ENCODE measurements around the gene CENPT. TPM values are rescaled to one million over a fixed set of nuclear protein-coding genes. Genes with fewer than 3 reads are reported as not detected.
A peak's percentile ranks its signal among the peaks of the same experiment; 100 is the strongest.

CENPT gene
- total RNA-seq, 2 donors from 2014 or later, result 57.1 to 122 TPM

GRCh38 chr16:67781565-67781921 is 66.0 kb downstream of the CENPT start:
- ATAC-seq (no peak), DNase-seq (no peak)
- Histone ChIP-seq H3K4me1 (peaks cover 27% of the 10 kb centered on the region), H3K27ac (peak overlapping the region in 1 of 4 donors; percentile 7), H3K27me3 (no peaks in the 10 kb centered on the region), H3K36me3 (replicated peaks in 1 of 2; ENCODE audit: insufficient read depth in 1 of 2, low read depth in 2 of 2) (no peaks in the 10 kb centered on the region), H3K9me3 (no peaks in the 10 kb centered on the region), H3K4me3 (no peak overlapping the region)
- intact Hi-C loops (cut with DNase I), result no loop called here
- TF ChIP-seq POLR2A (IDR thresholded peaks at IDR 0.05) (no peak), CTCF (IDR thresholded peaks at IDR 0.05) (no peak)
- WGBS, 2 donors, result 62 to 77% methylated on average over 5 of the region's 5 CpGs

- TF ChIP-seq CTCF (IDR thresholded peaks at IDR 0.05) (no peak), POLR2A (IDR thresholded peaks at IDR 0.05) (no peak)
- intact Hi-C loops (cut with DNase I), result no loop called here
- DNase-seq, result peak in 2 of 4 donors; percentile 25 to 42
Measured at GRCh38 chr16:67780847-67781564, 66.5 kb downstream of the CENPT start.

GRCh38 chr16:67779256-67780014 is 68.1 kb downstream of the CENPT start:
- no peaks in the 10 kb centered on the region for H3K36me3 ChIP-seq (replicated peaks in 1 of 2; ENCODE audit: insufficient read depth in 1 of 2, low read depth in 2 of 2)
- ATAC-seq, result peak; percentile 45
- TF ChIP-seq POLR2A (IDR thresholded peaks at IDR 0.05) (no peak), CTCF (IDR thresholded peaks at IDR 0.05) (no peak)
- intact Hi-C loops (cut with DNase I), result no loop called here
- no peak for DNase-seq
- peaks cover 29% of the 10 kb centered on the region for H3K4me1 ChIP-seq
- H3K9me3 ChIP-seq, result no peaks in the 10 kb centered on the region
- H3K27ac ChIP-seq, result peak overlapping the region in 2 of 4 donors; percentile 8 to 10
- H3K4me3 ChIP-seq, result no peak overlapping the region
- WGBS, 2 donors, result 48 to 62% methylated on average over 5 of the region's 5 CpGs
- H3K27me3 ChIP-seq, result no peaks in the 10 kb centered on the region

More at GRCh38 chr16:67780847-67781564, 66.5 kb downstream of the CENPT start:
- no peak overlapping the region for H3K4me3 ChIP-seq
- H3K9me3 ChIP-seq, result no peaks in the 10 kb centered on the region
- peaks cover 27% of the 10 kb centered on the region for H3K4me1 ChIP-seq
- no peaks in the 10 kb centered on the region for H3K36me3 ChIP-seq (replicated peaks in 1 of 2; ENCODE audit: insufficient read depth in 1 of 2, low read depth in 2 of 2)
- H3K27ac ChIP-seq, result peak overlapping the region in 1 of 4 donors; percentile 7
- H3K27me3 ChIP-seq, result no peaks in the 10 kb centered on the region
- WGBS, 2 donors, result 60 to 73% methylated on average over 3 to 7 of the region's 7 CpGs
- no peak for ATAC-seq

Small RNA genes within 50 kb of the gene (small RNA-seq; reads per million reads assigned to genes)
- gene AC040162.2 (not detected), gene NRN1L (not detected)

Other genes starting within 250 kb of the CENPT start
- 1 to 10 TPM in 1 of 2 donors, under 1 TPM in 1; 0.52 to 2.3 TPM for gene CARMIL2, start 202.5 kb downstream of the CENPT start, total RNA-seq
- gene ACD, start 187.4 kb downstream of the CENPT start, total RNA-seq, result 10 to 100 TPM; 11.4 to 33.6 TPM
- gene PARD6A, start 186.7 kb downstream of the CENPT start, total RNA-seq, result 10 to 100 TPM; 21.1 to 22.8 TPM
- gene ENKD1, start 180.9 kb downstream of the CENPT start, total RNA-seq, result 10 to 100 TPM; 68.0 to 91.0 TPM
- 1 to 10 TPM; 7.5 to 9.6 TPM for gene C16orf86, start 180.9 kb downstream of the CENPT start, total RNA-seq
- 10 to 100 TPM; 15.8 to 18.1 TPM for gene GFOD2, start 128.4 kb downstream of the CENPT start, total RNA-seq
- gene RANBP10, start 41.1 kb downstream of the CENPT start, total RNA-seq, result 1 to 10 TPM; 6.3 to 9.3 TPM
- gene TSNAXIP1, start 40.8 kb downstream of the CENPT start, total RNA-seq, result 1 to 10 TPM in 1 of 2 donors, not detected in 1; 1.6 TPM
- gene THAP11, start 5.4 kb downstream of the CENPT start, total RNA-seq, result 10 to 100 TPM; 23.7 to 42.8 TPM
- gene NUTF2, start 760 bp downstream of the CENPT start, total RNA-seq, result 10 to 100 TPM; 39.2 to 42.8 TPM
- gene EDC4, start 25.4 kb upstream of the CENPT start, total RNA-seq, result 10 to 100 TPM; 26.7 to 55.7 TPM
- gene NRN1L, start 37.2 kb upstream of the CENPT start, total RNA-seq, result not detected
- 10 to 100 TPM; 15.0 to 16.8 TPM for gene PSKH1, start 45.6 kb upstream of the CENPT start, total RNA-seq
- gene CTRL, start 84.2 kb upstream of the CENPT start, total RNA-seq, result 1,000 to 10,000 TPM in 1 of 2 donors, 100 to 1,000 TPM in 1; 286 to 1,726 TPM
- 10 to 100 TPM; 16.2 to 26.7 TPM for gene PSMB10, start 89.2 kb upstream of the CENPT start, total RNA-seq
- gene LCAT, start 96.4 kb upstream of the CENPT start, total RNA-seq, result 10 to 100 TPM in 1 of 2 donors, 1 to 10 TPM in 1; 7.5 to 17.8 TPM
- gene SLC12A4, start 120.9 kb upstream of the CENPT start, total RNA-seq, result 10 to 100 TPM; 23.3 to 61.3 TPM
- gene DPEP3, start 132.8 kb upstream of the CENPT start, total RNA-seq, result not detected
- 1 to 10 TPM in 1 of 2 donors, under 1 TPM in 1; 0.78 to 1.3 TPM for gene DPEP2, start 151.8 kb upstream of the CENPT start, total RNA-seq
- not detected for gene DPEP2NB, start 168.2 kb upstream of the CENPT start, total RNA-seq
- 10 to 100 TPM in 1 of 2 donors, 1 to 10 TPM in 1; 3.4 to 13.2 TPM for gene DDX28, start 175.5 kb upstream of the CENPT start, total RNA-seq
- 1 to 10 TPM; 3.1 to 3.6 TPM for gene DUS2, start 175.6 kb upstream of the CENPT start, total RNA-seq
- gene NFATC3, start 237.7 kb upstream of the CENPT start, total RNA-seq, result 10 to 100 TPM; 15.5 to 19.5 TPM

Data from body of pancreas (tissue), 4 donors.